GM18520 (cell line): ENCODE measurements around the gene ARMC2.
"Not testable (repeated sequence)": the region's sequence is repeated elsewhere in the genome, so short reads cannot be mapped to it uniquely, and the experiment has no call there.

Experiments used
- ATAC-seq: cut with Tn5 transposase; IDR thresholded peaks from one replicate; pipeline ENCODE4 v1.9.1; 2021; ENCODE audit not compliant: unreplicated experiment

ARMC2 gene

DNA sequence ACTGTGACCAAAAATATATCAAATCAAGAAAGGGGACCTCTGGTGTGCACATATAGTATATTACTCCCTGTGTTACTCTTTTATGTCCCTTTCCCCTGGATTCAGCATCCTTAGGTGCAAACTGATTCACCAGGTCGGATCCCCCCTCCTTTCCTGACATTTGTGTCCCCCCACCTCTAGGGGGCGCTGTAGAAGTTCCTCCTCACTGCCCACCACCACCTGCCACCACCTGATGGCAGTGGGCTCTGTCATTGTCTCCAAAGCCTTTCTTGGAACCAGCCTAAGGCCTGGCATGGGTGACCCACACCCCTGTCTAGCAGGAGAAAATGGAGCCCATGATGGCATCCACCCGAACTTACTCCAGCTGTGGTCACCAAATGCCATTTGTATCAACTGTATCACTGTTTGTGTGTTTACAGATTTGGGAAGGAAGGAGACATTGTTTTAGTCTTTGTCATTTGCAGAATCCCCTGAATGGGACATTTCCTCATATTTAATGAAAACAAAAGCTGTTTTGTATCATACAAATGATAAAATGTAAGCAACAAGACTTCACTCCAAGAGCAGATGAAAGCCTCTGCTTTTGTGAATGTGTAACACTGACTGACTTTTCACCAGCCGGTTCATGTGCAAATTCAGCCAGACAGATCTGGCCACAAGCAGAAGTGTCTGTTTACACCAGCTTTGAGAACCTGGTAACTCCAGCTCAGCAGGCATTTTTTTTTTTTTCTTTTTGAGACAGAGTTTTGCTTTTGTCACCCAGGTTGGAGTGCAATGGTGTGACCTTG is 66.2 kb downstream of the ARMC2 start:
- ATAC-seq, result no peak

DNA sequence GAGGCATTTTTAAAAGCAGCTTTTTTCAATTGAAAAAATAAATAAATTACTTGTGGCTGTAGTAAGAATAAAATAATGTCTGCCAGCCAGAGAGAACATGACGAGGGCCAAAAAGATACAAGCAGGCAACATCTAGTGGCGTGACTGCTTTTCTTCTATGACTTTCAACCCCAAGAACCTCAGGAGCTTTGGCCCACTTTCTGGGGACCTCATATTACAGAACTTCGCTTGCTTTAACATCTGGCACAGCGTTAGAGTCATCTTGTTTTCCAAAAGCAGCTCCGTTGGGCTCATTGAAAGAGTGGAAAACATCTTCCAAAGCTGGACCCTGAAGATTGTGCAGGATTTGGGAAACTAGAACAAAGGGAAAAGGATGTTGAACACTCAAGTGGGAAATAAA is 67.0 kb downstream of the ARMC2 start:
- ATAC-seq, result no peak

DNA sequence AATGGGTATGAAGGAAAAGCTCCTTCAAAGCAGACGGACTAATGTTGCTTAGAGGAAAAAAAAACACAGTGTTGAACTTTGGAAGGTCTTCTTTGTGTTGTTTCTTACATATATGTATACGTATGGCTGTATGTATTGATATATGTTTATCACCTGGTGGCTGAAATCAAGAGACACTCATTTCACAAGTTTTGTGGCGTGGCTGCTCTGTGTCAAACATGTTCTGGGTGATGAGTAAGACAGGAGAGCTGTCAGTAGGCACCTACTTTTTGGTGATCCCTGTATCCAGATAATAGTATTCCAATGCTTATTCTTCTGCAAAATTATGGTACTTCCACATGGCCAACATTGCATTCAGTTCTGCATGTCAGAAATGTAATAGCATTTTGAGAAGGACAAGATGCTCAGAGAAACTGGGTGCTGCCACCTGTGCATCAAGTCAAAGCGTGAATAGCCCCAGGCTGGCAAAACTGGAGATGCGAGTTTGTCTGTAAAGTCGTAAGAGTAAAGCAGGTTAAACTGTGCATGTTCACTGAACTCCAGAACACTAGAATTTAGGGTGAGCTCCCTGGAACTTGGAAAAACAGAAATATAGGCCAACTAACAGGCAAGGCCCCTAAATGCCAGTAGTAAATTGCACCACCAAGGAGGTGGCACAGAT is 67.9 kb downstream of the ARMC2 start:
- no peak for ATAC-seq

- ATAC-seq, result no peak
These were observed 72.5 kb downstream of the ARMC2 start for GRCh38 chr6:108920751-108921150.

DNA sequence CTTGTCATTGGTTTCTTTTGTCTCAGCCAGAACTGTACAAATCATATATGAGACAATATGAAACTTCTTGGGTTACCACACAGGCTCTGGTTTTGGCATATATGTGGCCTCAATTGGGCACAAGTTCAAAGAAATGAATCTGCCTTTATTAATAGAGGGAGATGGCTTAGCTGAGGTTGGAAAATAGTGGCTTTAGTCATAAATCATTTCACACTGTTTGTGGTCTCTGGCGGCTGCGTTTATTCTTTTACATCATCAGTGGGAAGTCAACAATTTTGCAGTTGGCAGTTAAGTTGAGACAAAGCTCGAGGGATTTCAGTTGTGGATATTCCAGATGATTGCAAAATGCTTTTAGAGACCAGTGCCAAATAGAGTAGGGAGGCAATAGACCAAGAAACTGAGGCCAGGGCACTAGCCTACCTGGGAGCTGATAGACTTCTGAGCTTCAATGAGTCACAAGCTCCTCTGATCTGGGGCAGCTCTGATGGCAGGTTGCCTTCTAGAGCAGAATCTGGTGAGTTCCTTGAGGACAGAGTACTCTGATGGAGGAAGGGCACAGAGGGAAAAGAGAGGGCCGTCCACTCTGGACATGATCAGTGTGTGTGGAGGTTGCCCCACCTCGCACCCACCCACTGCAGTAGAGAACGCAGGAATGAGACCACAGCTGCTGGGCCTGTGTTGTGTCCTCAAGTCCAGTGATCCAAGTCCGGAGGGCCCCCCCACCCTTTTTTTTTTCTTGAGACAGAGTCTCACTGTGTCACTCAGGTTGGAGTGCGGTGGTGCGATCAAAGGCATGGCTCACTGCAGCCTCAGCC is 73.5 kb downstream of the ARMC2 start:
- no peak for ATAC-seq

DNA sequence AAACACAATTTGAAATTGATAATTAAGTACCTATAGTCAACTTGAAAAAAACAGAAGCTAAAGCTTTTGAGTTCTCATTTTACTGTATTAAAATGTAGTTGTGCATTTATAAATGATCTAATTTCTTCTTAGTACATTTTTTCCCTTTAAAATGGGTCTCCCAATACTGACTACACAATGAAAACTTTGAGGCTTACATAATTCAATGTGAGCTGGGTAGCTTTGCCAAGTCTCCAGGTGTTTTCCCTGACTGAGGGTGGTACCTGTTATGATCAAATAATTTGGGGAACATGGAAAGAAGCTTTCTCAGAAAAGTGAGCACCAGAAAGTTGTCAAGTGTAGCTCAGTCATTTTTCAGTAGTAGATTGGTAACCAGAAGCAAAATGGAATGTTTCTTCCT is 74.3 kb downstream of the ARMC2 start:
- no peak for ATAC-seq

GRCh38 chr6:108927927-108928326 is 79.7 kb downstream of the ARMC2 start:
- ATAC-seq, result no peak

- no peak for ATAC-seq
These were observed 80.4 kb downstream of the ARMC2 start for GRCh38 chr6:108928650-108929049.

DNA sequence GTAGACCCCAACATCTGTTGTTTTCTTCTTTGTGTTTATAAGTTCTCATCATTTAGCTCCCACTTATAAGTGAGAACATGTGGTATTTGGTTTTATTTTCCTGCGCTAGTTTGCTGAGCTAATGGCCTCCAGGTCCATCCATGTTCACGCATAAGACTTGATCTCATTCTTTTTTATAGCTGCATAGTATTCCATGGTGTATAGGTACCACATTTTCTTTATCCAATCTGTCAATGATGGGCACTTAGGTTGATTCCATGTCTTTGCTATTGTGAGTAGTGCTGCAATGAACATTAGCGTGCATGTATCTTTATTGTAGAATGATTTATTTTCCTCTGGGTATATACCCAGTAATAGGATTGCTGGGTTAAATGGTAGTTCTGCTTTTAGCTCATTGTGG is 82.9 kb downstream of the ARMC2 start:
- not testable (repeated sequence) for ATAC-seq

- no peak for ATAC-seq
These were observed 88.9 kb downstream of the ARMC2 start for GRCh38 chr6:108937170-108937569.

GRCh38 chr6:108940741-108941140 is 92.5 kb downstream of the ARMC2 start:
- ATAC-seq, result no peak

DNA sequence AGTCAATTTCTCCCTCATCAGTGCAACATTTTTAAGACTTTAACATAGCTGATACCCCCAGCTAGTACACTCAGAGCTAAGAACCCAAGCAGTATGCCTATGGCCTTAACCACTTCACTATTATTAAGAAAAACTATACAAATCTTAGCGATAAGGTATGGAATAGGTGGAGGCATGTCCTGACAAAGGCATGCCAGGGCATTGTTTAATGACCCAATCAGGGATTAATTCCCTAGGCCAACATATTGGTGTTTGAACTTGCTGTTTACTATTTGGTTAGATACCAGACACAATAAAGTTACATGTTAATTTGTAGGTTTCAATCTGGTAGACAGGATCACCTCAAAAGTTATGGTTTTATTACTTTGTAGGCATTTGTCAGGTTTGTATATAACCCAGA is 93.1 kb downstream of the ARMC2 start:
- no peak for ATAC-seq

DNA sequence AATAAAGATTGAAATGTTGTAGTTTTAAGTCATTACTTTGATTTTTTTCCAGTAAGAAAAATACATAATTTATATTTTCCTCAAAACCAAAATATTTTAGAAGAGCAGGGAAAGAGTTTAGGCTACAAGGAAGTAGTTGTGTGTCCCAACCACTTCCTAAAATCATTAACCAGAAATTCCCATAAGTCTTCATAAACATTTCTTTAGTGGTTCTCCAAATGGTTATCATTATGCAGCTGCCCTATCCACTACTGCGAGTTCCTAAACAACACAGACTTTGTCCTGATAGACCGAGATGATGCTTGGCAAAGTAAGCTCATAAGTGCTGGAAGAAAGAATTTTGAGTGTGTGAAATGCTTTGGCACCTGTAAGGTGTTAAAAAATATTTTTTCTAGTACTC is 93.6 kb downstream of the ARMC2 start:
- ATAC-seq, result no peak

DNA sequence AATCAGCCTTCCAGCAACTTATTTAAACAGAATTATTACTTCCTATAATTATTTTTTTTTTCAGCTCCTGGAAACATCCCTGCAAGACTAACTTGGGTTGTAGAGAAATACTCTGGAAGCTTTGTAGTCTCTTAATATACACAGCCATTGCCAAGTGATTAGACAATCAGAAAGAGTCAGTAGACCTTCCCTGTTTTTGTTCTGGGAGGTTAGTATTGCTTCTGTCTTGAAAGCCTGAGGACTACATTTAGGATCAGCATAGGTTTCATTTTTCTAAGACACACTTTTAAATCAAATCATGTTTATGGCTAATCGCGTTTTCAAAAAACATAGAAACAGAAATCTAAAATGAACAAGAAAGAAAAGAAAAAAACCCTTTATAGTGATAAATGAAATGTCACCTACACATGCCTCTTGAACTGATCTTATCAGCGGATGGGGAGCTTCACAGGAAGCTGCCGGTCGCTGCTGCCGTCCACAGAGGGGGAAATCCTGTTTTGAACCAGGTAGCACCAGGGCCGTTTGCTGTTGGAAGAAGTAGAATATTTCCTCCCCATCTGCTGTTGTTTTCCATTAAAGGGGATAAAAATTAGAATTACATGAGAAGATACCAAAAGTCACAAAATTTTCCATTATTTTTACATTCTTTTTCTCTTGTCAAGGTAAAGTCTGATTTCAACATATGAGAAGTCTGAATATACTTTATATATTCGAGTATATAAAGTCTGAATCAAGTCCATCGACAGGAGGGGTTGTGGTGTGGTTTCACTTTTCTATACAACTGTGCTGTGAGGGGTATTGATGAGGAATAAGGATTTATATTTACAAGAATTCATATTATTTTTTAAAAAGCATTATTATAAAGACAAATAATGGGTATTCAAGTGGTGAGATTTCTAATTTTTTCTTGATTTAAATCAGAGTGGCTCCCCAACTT is 94.6 kb downstream of the ARMC2 start:
- ATAC-seq, result no peak

- ATAC-seq, result no peak
These were observed 95.8 kb downstream of the ARMC2 start for GRCh38 chr6:108944071-108944470.

- no peak for ATAC-seq
These were observed 96.8 kb downstream of the ARMC2 start for GRCh38 chr6:108944707-108945680.

GRCh38 chr6:108945681-108946159 is 97.5 kb downstream of the ARMC2 start:
- ATAC-seq, result no peak

DNA sequence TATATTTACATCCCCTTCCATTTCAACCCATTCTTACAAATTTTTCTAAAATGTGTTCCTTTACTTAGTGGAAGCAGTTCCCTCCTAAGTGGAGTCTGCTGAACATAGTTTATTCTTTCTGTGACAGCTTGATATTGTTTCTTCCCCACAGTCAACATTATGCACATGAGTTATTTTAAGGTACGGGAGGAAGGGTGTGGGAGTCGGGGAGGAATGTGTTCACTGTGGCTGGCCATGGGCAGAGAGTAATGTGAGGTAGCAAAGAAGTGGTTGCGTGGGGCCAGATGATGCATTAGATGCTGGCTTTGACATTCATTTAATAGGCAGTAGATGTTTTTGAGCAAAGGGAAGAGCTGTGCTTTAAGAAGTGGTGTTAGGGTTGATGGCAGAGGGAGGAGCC is 98.5 kb downstream of the ARMC2 start:
- ATAC-seq, result no peak

DNA sequence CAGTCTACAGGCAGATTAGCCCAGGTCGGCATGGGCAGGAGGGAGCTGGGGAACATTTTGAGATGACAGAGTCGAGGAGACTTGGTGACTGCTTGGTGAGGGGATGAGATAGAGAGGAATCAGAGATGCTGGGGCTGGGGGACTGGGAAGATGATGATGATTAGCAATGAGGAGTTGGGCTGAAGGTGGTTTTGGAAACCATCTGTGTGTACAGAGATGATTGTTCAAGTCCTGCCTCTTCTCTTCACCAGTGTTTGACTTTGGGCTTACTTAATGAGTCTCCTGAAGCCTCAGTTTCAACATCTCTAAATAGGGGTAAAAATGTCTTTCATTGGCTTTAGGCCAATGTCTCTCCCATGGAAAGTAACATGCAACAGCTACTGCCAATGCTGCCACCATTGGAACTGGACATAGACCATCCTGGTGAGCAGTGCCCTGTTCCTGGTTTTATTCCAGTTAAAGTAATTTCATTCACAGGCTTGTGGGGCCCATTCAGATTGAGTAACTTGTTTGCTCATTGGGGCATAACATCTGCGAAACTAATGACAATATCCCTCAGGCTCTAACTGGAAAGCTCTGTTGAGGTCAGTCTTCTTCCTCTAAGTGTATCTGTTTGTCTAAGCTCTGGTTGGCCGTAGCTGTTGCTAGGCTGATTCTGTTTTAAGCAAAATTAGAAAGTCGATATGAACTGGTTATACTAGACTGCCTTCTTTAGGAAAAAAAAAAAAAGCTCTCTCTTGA is 99.1 kb downstream of the ARMC2 start:
- ATAC-seq, result no peak
